Measurements from ENCODE around the gene RBL2. TPM values are rescaled to one million over a fixed set of nuclear protein-coding genes. Genes with fewer than 3 reads are reported as not detected.

Gene RBL2
- total and polyA plus RNA-seq, 10 donors = 29.1 to 214 (median 138) TPM

Small RNA genes lying within 50 kb of the gene (small RNA-seq; reads per million reads assigned to genes)
- 0 to 0.08 (median 0) reads per million in 4 donors for gene RNU6-1153P

Other genes starting within 250 kb of the RBL2 start
- gene AKTIP, start 68.7 kb downstream of the RBL2 start, total RNA-seq = 10 to 100 TPM; 18.6 to 37.1 (median 31.7) TPM
- 10 to 100 TPM in 2 of 3 donors, 1 to 10 TPM in 1; 8.7 to 14.0 (median 11.8) TPM for gene AKTIP, start 68.7 kb downstream of the RBL2 start, polyA plus RNA-seq